ENCODE measurements around the gene UROS.

GRCh38 chr10:125762692-125763648 lies 60.1 kb downstream of the UROS start:
- TF ChIP-seq CTCF (IDR thresholded peaks at IDR 0.05) (no peak), USF2 (CRISPR knock-in tag; IDR thresholded peaks at IDR 0.05) (no peak), SMAD3 (CRISPR knock-in tag; IDR thresholded peaks at IDR 0.05; ENCODE audit: borderline replicate concordance) (no peak), MAX (CRISPR knock-in tag; IDR thresholded peaks at IDR 0.05) (no peak), GRHL2 (CRISPR knock-in tag; IDR thresholded peaks at IDR 0.05; ENCODE audit: insufficient replicate concordance, severe bottlenecking) (no peak), ATF3 (CRISPR knock-in tag; conservative IDR thresholded peaks at IDR 0.05) (no peak), GABPB1 (CRISPR knock-in tag; IDR thresholded peaks at IDR 0.05) (no peak), E2F1 (CRISPR knock-in tag; IDR thresholded peaks at IDR 0.05) (no peak), PREB (CRISPR knock-in tag; IDR thresholded peaks at IDR 0.05; ENCODE audit: borderline replicate concordance) (no peak), ETV6 (CRISPR knock-in tag; IDR thresholded peaks at IDR 0.05) (no peak)

Measured in WTC11 (cell line).